ENCODE measurements around the gene STAC2. TPM values are rescaled to one million over a fixed set of nuclear protein-coding genes. Genes with fewer than 3 reads are reported as not detected.

STAC2 gene
- total RNA-seq, 1 experiment from 2014 or later: 1.3 TPM

DNA sequence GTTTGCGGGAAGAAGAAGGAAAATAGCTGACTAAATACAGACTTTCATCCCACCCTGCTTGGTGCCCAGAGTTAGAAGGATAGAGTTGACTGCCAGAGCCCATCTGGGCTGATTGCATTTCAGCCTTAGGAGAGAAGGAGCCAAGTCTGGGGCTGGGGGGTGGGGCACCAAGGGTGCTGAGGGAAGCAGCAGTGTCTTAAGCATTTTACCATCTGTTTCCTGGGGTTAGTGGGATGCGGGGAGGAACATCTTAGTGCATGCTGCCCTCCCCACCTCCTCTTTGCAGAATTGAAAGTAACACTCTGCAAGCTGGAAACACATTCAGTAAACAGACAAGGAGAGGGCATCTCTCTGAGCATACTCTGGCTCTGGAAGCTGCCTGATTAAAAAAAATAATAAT, 58.3 kb downstream of the STAC2 start:
- Histone ChIP-seq H3K4me3 (ENCODE audit: low read depth, low read length, poor library complexity, severe bottlenecking) (no peak overlapping the region), H3K9me3 (ENCODE audit: low read depth, low read length, poor library complexity, severe bottlenecking) (no peaks in the 10 kb centered on the region), H3K4me1 (ENCODE audit: insufficient read depth, low read length, poor library complexity, severe bottlenecking) (no peaks in the 10 kb centered on the region), H3K36me3 (ENCODE audit: insufficient read depth, low read length, poor library complexity, severe bottlenecking) (no peaks in the 10 kb centered on the region), H3K27ac (ENCODE audit: low read depth, low read length, poor library complexity, severe bottlenecking) (no peak overlapping the region), H3K27me3 (replicated peaks; ENCODE audit: insufficient read depth, low read depth, low read length, poor library complexity) (no peaks in the 10 kb centered on the region)
- ChIA-PET POLR2A (ENCODE audit: low non-redundant PET) (interaction anchor here (0.9 kb wide), 1 partner anchor 33 kb away, joined by 10 read pairs; the partner anchor contains the start of gene RPL19), CTCF (no interaction called here)
- intact Hi-C loops (cut with micrococcal nuclease; ENCODE audit: unreplicated experiment): no loop called here
- TF ChIP-seq EZH2 (IDR thresholded peaks at IDR 0.05; ENCODE audit: borderline replicate concordance, low read depth, low read length, poor library complexity, severe bottlenecking): no peak
- TF ChIP-seq, protein P1, sequence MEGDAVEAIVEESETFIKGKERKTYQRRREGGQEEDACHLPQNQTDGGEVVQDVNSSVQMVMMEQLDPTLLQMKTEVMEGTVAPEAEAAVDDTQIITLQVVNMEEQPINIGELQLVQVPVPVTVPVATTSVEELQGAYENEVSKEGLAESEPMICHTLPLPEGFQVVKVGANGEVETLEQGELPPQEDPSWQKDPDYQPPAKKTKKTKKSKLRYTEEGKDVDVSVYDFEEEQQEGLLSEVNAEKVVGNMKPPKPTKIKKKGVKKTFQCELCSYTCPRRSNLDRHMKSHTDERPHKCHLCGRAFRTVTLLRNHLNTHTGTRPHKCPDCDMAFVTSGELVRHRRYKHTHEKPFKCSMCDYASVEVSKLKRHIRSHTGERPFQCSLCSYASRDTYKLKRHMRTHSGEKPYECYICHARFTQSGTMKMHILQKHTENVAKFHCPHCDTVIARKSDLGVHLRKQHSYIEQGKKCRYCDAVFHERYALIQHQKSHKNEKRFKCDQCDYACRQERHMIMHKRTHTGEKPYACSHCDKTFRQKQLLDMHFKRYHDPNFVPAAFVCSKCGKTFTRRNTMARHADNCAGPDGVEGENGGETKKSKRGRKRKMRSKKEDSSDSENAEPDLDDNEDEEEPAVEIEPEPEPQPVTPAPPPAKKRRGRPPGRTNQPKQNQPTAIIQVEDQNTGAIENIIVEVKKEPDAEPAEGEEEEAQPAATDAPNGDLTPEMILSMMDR (conservative IDR thresholded peaks at IDR 0.05; ENCODE audit: low read depth, low read length): no peak
- no peak for DNase-seq (ENCODE audit: low spot score)
- BruUV-seq (replicated peaks): no TSS peak

DNA sequence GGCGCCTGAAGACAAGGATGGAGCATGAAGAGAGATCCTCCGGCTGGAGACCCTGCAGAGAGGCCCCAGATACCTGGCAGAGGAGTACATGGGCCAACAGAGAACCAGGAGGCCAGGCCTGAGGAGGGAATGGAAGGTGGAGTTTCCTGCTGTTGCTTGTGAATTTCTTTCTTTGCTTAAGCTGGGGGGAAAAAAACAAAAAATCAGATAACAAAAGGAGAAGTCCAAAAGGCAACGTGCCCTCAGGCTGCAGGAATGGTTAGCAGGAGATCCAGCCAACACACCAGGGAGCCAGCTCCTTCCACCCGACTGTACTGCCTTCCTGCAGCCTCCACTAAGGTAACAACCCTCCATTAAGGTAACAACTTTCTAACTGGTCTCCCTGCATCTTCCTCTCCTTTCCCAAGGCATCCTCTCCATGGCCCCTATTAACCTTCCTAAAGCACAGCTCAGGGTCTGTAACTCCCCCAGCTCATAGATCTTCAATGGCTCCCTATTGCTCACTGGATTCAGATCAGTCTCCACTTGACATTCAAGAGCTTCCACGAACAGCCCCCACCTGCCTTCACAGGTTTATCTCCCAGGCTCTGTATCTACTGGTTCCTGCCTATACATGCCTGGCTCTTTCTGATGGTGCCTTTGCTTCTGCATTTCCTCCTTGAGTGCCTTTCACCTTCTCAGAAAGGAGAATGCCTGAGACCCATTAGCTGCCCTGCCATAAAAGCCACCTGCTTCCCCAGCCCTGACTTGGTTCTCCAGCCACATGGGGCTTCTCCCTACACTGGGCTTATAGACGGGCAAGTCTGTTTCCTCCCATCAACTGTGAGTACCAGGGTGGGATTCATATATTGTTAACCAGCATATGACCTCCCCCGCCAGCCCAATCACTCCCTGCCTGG, 59.1 kb downstream of the STAC2 start:
- Histone ChIP-seq H3K27me3 (replicated peaks; ENCODE audit: insufficient read depth, low read depth, low read length, poor library complexity) (no peaks in the 10 kb centered on the region), H3K9me3 (ENCODE audit: low read depth, low read length, poor library complexity, severe bottlenecking) (no peaks in the 10 kb centered on the region), H3K4me3 (ENCODE audit: low read depth, low read length, poor library complexity, severe bottlenecking) (no peak overlapping the region), H3K4me1 (ENCODE audit: insufficient read depth, low read length, poor library complexity, severe bottlenecking) (no peaks in the 10 kb centered on the region), H3K36me3 (ENCODE audit: insufficient read depth, low read length, poor library complexity, severe bottlenecking) (no peaks in the 10 kb centered on the region), H3K27ac (ENCODE audit: low read depth, low read length, poor library complexity, severe bottlenecking) (no peak overlapping the region)
- BruUV-seq (replicated peaks): no TSS peak
- intact Hi-C loops (cut with micrococcal nuclease; ENCODE audit: unreplicated experiment): no loop called here
- TF ChIP-seq EZH2 (IDR thresholded peaks at IDR 0.05; ENCODE audit: borderline replicate concordance, low read depth, low read length, poor library complexity, severe bottlenecking): no peak
- TF ChIP-seq, protein P1 (conservative IDR thresholded peaks at IDR 0.05; ENCODE audit: low read depth, low read length): no peak
- POLR2A ChIA-PET (ENCODE audit: low non-redundant PET): no interaction called here
- no peak for DNase-seq (ENCODE audit: low spot score)
- CTCF ChIA-PET: interaction anchor here (0.8 kb wide), 1 partner anchor 184 kb away, joined by 4 read pairs; no protein-coding TSS in a partner anchor

DNA sequence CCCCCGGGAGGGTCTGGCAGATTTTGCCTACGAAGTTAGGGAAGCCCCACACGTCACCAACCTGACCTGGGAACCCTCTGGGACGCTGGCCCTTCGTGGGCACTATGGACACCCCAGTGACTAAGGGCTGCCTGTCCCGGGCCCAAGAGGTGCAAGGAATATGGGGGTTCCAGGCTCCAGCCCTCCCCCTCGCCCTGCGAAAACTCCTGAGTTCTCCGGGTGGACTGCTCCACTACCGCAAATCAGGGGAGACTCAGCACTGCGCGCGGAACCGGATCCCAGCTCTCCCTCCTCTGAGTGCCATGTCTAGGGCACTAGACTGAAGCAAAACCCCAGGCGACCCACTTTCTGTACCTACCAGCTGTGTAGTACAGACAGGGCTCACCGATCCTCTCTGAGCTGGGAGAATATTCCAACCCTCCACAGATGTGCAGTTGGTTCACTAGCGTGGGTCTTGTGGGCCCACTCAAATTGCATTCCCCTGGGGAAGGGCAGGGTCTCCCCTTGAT, 59.9 kb downstream of the STAC2 start, which contains the start of gene ARL5C:
ARL5C (minus strand) TSS at position 321 of the 509 bp plus-strand sequence. CDS start 401 bp downstream, outside the sequence.
- TF ChIP-seq EZH2 (IDR thresholded peaks at IDR 0.05; ENCODE audit: borderline replicate concordance, low read depth, low read length, poor library complexity, severe bottlenecking): no peak
- TF ChIP-seq, protein P1 (conservative IDR thresholded peaks at IDR 0.05; ENCODE audit: low read depth, low read length): no peak
- no peak within 1 kb of the TSS for H3K27ac ChIP-seq (ENCODE audit: low read depth, low read length, poor library complexity, severe bottlenecking)
- H3K27me3 ChIP-seq (replicated peaks; ENCODE audit: insufficient read depth, low read depth, low read length, poor library complexity): no peaks in the 10 kb centered on the region
- no TSS peak for BruUV-seq (replicated peaks)
- intact Hi-C loops (cut with micrococcal nuclease; ENCODE audit: unreplicated experiment): no loop called here
- no peaks in the 10 kb centered on the region for H3K9me3 ChIP-seq (ENCODE audit: low read depth, low read length, poor library complexity, severe bottlenecking)
- POLR2A ChIA-PET (ENCODE audit: low non-redundant PET): no interaction called here
- H3K4me1 ChIP-seq (ENCODE audit: insufficient read depth, low read length, poor library complexity, severe bottlenecking): no peaks in the 10 kb centered on the region
- CTCF ChIA-PET: interaction anchor here (2.4 kb wide), 1 partner anchor 9 kb away, joined by 13 read pairs; no protein-coding TSS in a partner anchor
- peak within 1 kb of the TSS; percentile 47 for H3K4me3 ChIP-seq (ENCODE audit: low read depth, low read length, poor library complexity, severe bottlenecking)
- DNase-seq (ENCODE audit: low spot score): no peak
- no peaks in the 10 kb centered on the region for H3K36me3 ChIP-seq (ENCODE audit: insufficient read depth, low read length, poor library complexity, severe bottlenecking)
